Astrocyte of the cerebellum (primary cell): ENCODE data around the gene ARMH3.
A peak's percentile ranks its signal among the peaks of the same experiment; 100 is the strongest.

Experiments
- DNase-seq: peaks from one replicate; pipeline ENCODE4 v3.0.0-alpha.2; 2011; ENCODE audit warnings: low read depth
- H3K4me3 ChIP-seq: 2 replicates; pipeline ENCODE4 v1.5.1; 2011; ENCODE audit warnings: mild to moderate bottlenecking, low read depth, low read length, moderate library complexity
- CTCF ChIP-seq: IDR thresholded peaks from 2 replicates; pipeline ENCODE4 v1.5.1; 2012; ENCODE audit warnings: low read length, low read depth, moderate library complexity, mild to moderate bottlenecking; ENCODE audit errors: missing control alignments
- in situ Hi-C: cut with HindIII; loops from 2 replicates; pipeline ENCODE4 v1.10.0; 2017; ENCODE audit warnings: low sequenced_read_pairs

The ARMH3 gene

GRCh38 chr10:101828766-101829551, 227.0 kb downstream of the ARMH3 start:
- in situ Hi-C loops, result no loop called here
- TF ChIP-seq CTCF, result no peak
- H3K4me3 ChIP-seq, result no peak overlapping the region
- DNase-seq, result no peak

- no peak overlapping the region for H3K4me3 ChIP-seq
- no peak for TF ChIP-seq CTCF
- in situ Hi-C loops, result no loop called here
- DNase-seq, result no peak
These were observed 227.9 kb downstream of the ARMH3 start for GRCh38 chr10:101827919-101828600.

- no peak overlapping the region for H3K4me3 ChIP-seq
- no peak for TF ChIP-seq CTCF
- in situ Hi-C loops, result no loop called here
- DNase-seq, result no peak
These were observed 229.0 kb downstream of the ARMH3 start for GRCh38 chr10:101826852-101827434.

- no peak overlapping the region for H3K4me3 ChIP-seq
- no peak for DNase-seq
- TF ChIP-seq CTCF, result no peak
- in situ Hi-C loops, result no loop called here
These were observed 231.2 kb downstream of the ARMH3 start for GRCh38 chr10:101824736-101825135.

GRCh38 chr10:101818872-101819633, 236.9 kb downstream of the ARMH3 start:
- H3K4me3 ChIP-seq, result peak overlapping the region; percentile 41
- DNase-seq, result no peak
- no peak for TF ChIP-seq CTCF
- in situ Hi-C loops, result loop anchor here (5.0 kb wide), 1 partner anchor 37 kb away; the partner anchor contains the start of gene NPM3
